H1 (cell line): ENCODE measurements around the gene UBXN4. TPM values are rescaled to one million over a fixed set of nuclear protein-coding genes. Genes with fewer than 3 reads are reported as not detected.

Experiments used
- CTCF ChIA-PET: fragments of 300-600 bp; sonication (Branson Sonifier 250); formaldehyde crosslinking; loops from one replicate; lab custom pipeline; 2021; ENCODE audit not compliant: partially characterized antibody; lab: Charles Lee
- POLR2A ChIA-PET: fragments of 300-600 bp; sonication (Branson Sonifier 250); formaldehyde crosslinking; loops from one replicate; lab custom pipeline; 2021; ENCODE audit warnings: inconsistent platforms; ENCODE audit not compliant: partially characterized antibody; lab: Charles Lee
- DNase-seq, 2 experiments: peaks; one replicate each; pipeline versions ENCODE4 v3.0.0 to v3.0.0-alpha.2; 2010 to 2022; ENCODE audit warnings: low spot score in 2 of 2, low read depth in 1 of 2, mixed read lengths in 1 of 2
- FAIRE-seq: peaks from 2 replicates; lab custom pipeline; 2011; peaks lifted over from hg19 to GRCh38; lab: Jason Lieb, UNC
- H2AFZ ChIP-seq: 2 replicates; pipeline ENCODE4 v1.8.1; 2012; ENCODE audit warnings: low read length, inconsistent platforms
- H2AK5ac ChIP-seq: 2 replicates; pipeline ENCODE4 v1.6.1; 2013; ENCODE audit warnings: low read depth, low read length
- H2BK120ac ChIP-seq: replicated peaks from 2 replicates; pipeline ENCODE3; 2013; ENCODE audit warnings: low read depth, low read length, inconsistent platforms
- H2BK12ac ChIP-seq: 2 replicates; pipeline ENCODE4 v1.6.1; 2013; ENCODE audit warnings: low read depth, low read length
- H2BK15ac ChIP-seq: 2 replicates; pipeline ENCODE4 v1.6.1; 2013; ENCODE audit warnings: low read length
- H2BK20ac ChIP-seq: 2 replicates; pipeline ENCODE4 v1.6.1; 2013; ENCODE audit warnings: low read length
- H2BK5ac ChIP-seq: 2 replicates; pipeline ENCODE4 v1.6.1; 2013; ENCODE audit warnings: low read depth, low read length
- H3K14ac ChIP-seq: 2 replicates; pipeline ENCODE4 v1.6.1; 2013; ENCODE audit warnings: inconsistent platforms; ENCODE audit not compliant: insufficient read length
- H3K18ac ChIP-seq: 2 replicates; pipeline ENCODE4 v1.6.1; 2013; ENCODE audit warnings: low read length; ENCODE audit errors: extremely low read depth
- H3K23ac ChIP-seq: 2 replicates; pipeline ENCODE4 v1.6.1; 2013; ENCODE audit warnings: inconsistent platforms; ENCODE audit not compliant: insufficient read length
- H3K23me2 ChIP-seq: 2 replicates; pipeline ENCODE4 v1.6.1; 2013; ENCODE audit warnings: low read depth, low read length
- H3K27ac ChIP-seq: 2 replicates; pipeline ENCODE4 v1.6.1; 2011; ENCODE audit warnings: low read depth, low read length, inconsistent platforms
- H3K27me3 ChIP-seq, 4 experiments: replicated peaks in 1 of 4; 1 replicate in 1 of 4; 2 replicates in 3 of 4; pipeline versions ENCODE4 v1.6.1 to v1.8.1; 2011 to 2013; ENCODE audit warnings: low read length in 3 of 4, mild to moderate bottlenecking in 3 of 4, inconsistent platforms in 2 of 4, mixed read lengths in 2 of 4, moderate library complexity in 1 of 4; ENCODE audit not compliant: control insufficient read depth in 3 of 4, insufficient read depth in 3 of 4; ENCODE audit errors: extremely low read depth in 1 of 4
- H3K36me3 ChIP-seq, 4 experiments: 2 replicates each; pipeline versions ENCODE4 v1.6.1 to v1.8.1; 2011 to 2013; ENCODE audit warnings: mild to moderate bottlenecking in 4 of 4, low read length in 3 of 4, moderate library complexity in 2 of 4, control low read depth in 1 of 4, inconsistent platforms in 1 of 4; ENCODE audit not compliant: insufficient read depth in 4 of 4, control insufficient read depth in 2 of 4
- H3K4ac ChIP-seq: replicated peaks from 2 replicates; pipeline ENCODE3; 2013; ENCODE audit warnings: low read length, low read depth, mixed read lengths, inconsistent platforms; ENCODE audit not compliant: insufficient read length
- H3K4me1 ChIP-seq, 4 experiments: replicated peaks in 1 of 4; 1 replicate in 1 of 4; 2 replicates in 3 of 4; pipeline versions ENCODE4 v1.6.1 to v1.8.1; 2011 to 2013; ENCODE audit warnings: low read length in 3 of 4, inconsistent platforms in 2 of 4, mixed read lengths in 1 of 4; ENCODE audit not compliant: insufficient read depth in 4 of 4, control insufficient read depth in 3 of 4
- H3K4me2 ChIP-seq, 2 experiments: 2 replicates each; pipeline versions ENCODE4 v1.6.1 to v1.8.1; 2011 to 2013; ENCODE audit warnings: low read depth in 2 of 2, low read length in 2 of 2, control low read depth in 1 of 2, inconsistent platforms in 1 of 2, mild to moderate bottlenecking in 1 of 2; ENCODE audit not compliant: insufficient read depth in 1 of 2
- H3K4me3 ChIP-seq, 4 experiments: fragments of 200-600, 300-600 bp in 1 of 4; sonication (generic), shearing (Covaris generic), sonication (Bioruptor Twin) in 1 of 4; 2 replicates each; pipeline versions ENCODE4 v1.5.1 to v1.8.1; 2011 to 2016; ENCODE audit warnings: low read length in 4 of 4, low read depth in 3 of 4, control low read depth in 2 of 4, inconsistent platforms in 2 of 4, mild to moderate bottlenecking in 2 of 4, mixed read lengths in 1 of 4, moderate library complexity in 1 of 4; ENCODE audit not compliant: insufficient read depth in 2 of 4; ENCODE audit errors: extremely low read depth in 1 of 4
- H3K56ac ChIP-seq: replicated peaks from 2 replicates; pipeline ENCODE3; 2013; ENCODE audit warnings: low read depth, mild to moderate bottlenecking, mixed read lengths, low read length, inconsistent platforms; ENCODE audit not compliant: insufficient read length
- H3K79me1 ChIP-seq: 2 replicates; pipeline ENCODE4 v1.6.1; 2013; ENCODE audit warnings: low read depth, low read length, control low read depth
- H3K79me2 ChIP-seq, 2 experiments: 2 replicates each; pipeline versions ENCODE4 v1.6.1 to v1.8.1; 2012 to 2013; ENCODE audit warnings: low read length in 2 of 2, mild to moderate bottlenecking in 2 of 2, inconsistent platforms in 1 of 2; ENCODE audit not compliant: insufficient read depth in 2 of 2, control insufficient read depth in 1 of 2
- H3K9ac ChIP-seq, 4 experiments: replicated peaks in 1 of 4; 1 replicate in 1 of 4; 2 replicates in 3 of 4; pipeline versions ENCODE4 v1.6.1 to v1.8.1; 2011 to 2013; ENCODE audit warnings: low read depth in 3 of 4, low read length in 3 of 4, control low read depth in 2 of 4, mild to moderate bottlenecking in 2 of 4, moderate library complexity in 2 of 4, inconsistent platforms in 1 of 4; ENCODE audit errors: extremely low read depth in 1 of 4
- H3K9me3 ChIP-seq, 2 experiments: 2 replicates each; pipeline versions ENCODE4 v1.6.1 to v1.8.1; 2012 to 2013; ENCODE audit warnings: mild to moderate bottlenecking in 2 of 2, moderate library complexity in 2 of 2, control low read depth in 1 of 2, inconsistent platforms in 1 of 2, low read depth in 1 of 2, low read length in 1 of 2, mixed read lengths in 1 of 2; ENCODE audit not compliant: insufficient read depth in 2 of 2
- H4K20me1 ChIP-seq, 2 experiments: replicated peaks in 1 of 2; 2 replicates each; pipeline versions ENCODE3 to v1.8.1; 2011 to 2013; ENCODE audit warnings: inconsistent platforms in 2 of 2, low read length in 2 of 2, mild to moderate bottlenecking in 1 of 2; ENCODE audit not compliant: insufficient read depth in 2 of 2, control insufficient read depth in 1 of 2
- H4K5ac ChIP-seq: 2 replicates; pipeline ENCODE4 v1.6.1; 2013; ENCODE audit warnings: low read length, low read depth, mixed read lengths, inconsistent platforms; ENCODE audit not compliant: insufficient read length
- H4K8ac ChIP-seq: 2 replicates; pipeline ENCODE4 v1.8.0; 2013; ENCODE audit warnings: mild to moderate bottlenecking, moderate library complexity, low read length, inconsistent platforms; ENCODE audit not compliant: insufficient read depth; ENCODE audit errors: extremely low read depth
- H4K91ac ChIP-seq: replicated peaks from 2 replicates; pipeline ENCODE3; 2013; ENCODE audit warnings: low read length, mixed read lengths, inconsistent platforms; ENCODE audit not compliant: insufficient read length
- ATF2 ChIP-seq: IDR thresholded peaks from 2 replicates; pipeline ENCODE4 v1.6.1; 2012; ENCODE audit warnings: low read length, inconsistent platforms
- BRCA1 ChIP-seq: IDR thresholded peaks from 2 replicates; pipeline ENCODE4 v1.6.1; 2012; ENCODE audit warnings: low read depth, low read length, improper control_type of control experiment
- CEBPB ChIP-seq: IDR thresholded peaks from 2 replicates; pipeline ENCODE4 v1.6.1; 2012; ENCODE audit warnings: low read depth, low read length
- CREB1 ChIP-seq: IDR thresholded peaks from 2 replicates; pipeline ENCODE4 v1.6.1; 2012; ENCODE audit warnings: inconsistent platforms
- GTF2F1 ChIP-seq: IDR thresholded peaks from 2 replicates; pipeline ENCODE4 v1.6.1; 2012; ENCODE audit warnings: low read depth, low read length, improper control_type of control experiment, borderline replicate concordance
- JUND ChIP-seq: IDR thresholded peaks from 2 replicates; pipeline ENCODE4 v1.6.1; 2011; ENCODE audit warnings: mild to moderate bottlenecking, improper control_type of control experiment, low read length
- KDM4A ChIP-seq: IDR thresholded peaks from one replicate; pipeline ENCODE4 v1.7.1; 2012; ENCODE audit warnings: low read depth, mild to moderate bottlenecking, moderate library complexity, low read length, inconsistent platforms; ENCODE audit not compliant: severe bottlenecking
- NRF1 ChIP-seq: IDR thresholded peaks from 2 replicates; pipeline ENCODE4 v1.6.1; 2011; ENCODE audit warnings: mild to moderate bottlenecking, low read depth, low read length, improper control_type of control experiment
- POU5F1 ChIP-seq: IDR thresholded peaks from 2 replicates; pipeline ENCODE4 v1.6.1; 2011; ENCODE audit warnings: low read depth, mild to moderate bottlenecking, low read length, moderate library complexity
- SRF ChIP-seq: IDR thresholded peaks from 2 replicates; pipeline ENCODE4 v1.6.1; 2011; ENCODE audit warnings: mild to moderate bottlenecking, low read depth, low read length, moderate library complexity
- USF2 ChIP-seq: IDR thresholded peaks from 2 replicates; pipeline ENCODE4 v1.6.1; 2011; ENCODE audit warnings: low read length, improper control_type of control experiment
- ZNF274 ChIP-seq: IDR thresholded peaks from 2 replicates; pipeline ENCODE4 v1.7.0; 2012; ENCODE audit warnings: low read length, borderline replicate concordance; ENCODE audit errors: extremely low read depth
- WGBS, 2 experiments: shearing (Covaris generic) in 1 of 2; methylation state at CpG; one replicate each; pipeline versions ENCODE4 v1.1.6 to v1.1.7; 2013 to 2015; ENCODE audit warnings: low lambda C conversion rate in 2 of 2, mixed read lengths in 2 of 2, inconsistent platforms in 1 of 2, low coverage in 1 of 2, missing lambda C conversion rate in 1 of 2; ENCODE audit not compliant: insufficient replicate concordance in 2 of 2, insufficient coverage in 1 of 2, insufficient read length in 1 of 2; ENCODE audit errors: extremely low coverage in 1 of 2, missing lambda C conversion rate in 1 of 2; 5-methylcytosine and 5-hydroxymethylcytosine counted together
- polyA plus RNA-seq, 7 experiments: library from polyadenylated mRNA; depleted of rRNA in 3 of 7; stranded (reverse) in 5 of 7; unstranded in 2 of 7; fragments of >200 nt in 5 of 7; fragments of 200-250 nt in 2 of 7; gene quantifications; 1 replicate in 5 of 7; 2 replicates in 1 of 7; 4 replicates in 1 of 7; pipeline versions ENCODE4 v1.2.1 to v1.2.3, GENCODE V29; 2011 to 2013; ENCODE audit warnings: missing spikeins in 2 of 7, mixed read lengths in 2 of 7
- total RNA-seq: library from RNA; stranded (reverse); fragmentation: NEBNext Ultra II Directional; extraction: Animal tissue kit (Norgen Biotek cat#: 25700); gene quantifications from 2 replicates; pipeline ENCODE4 v1.2.1, GENCODE V29; 2021

Gene UBXN4
- total and polyA plus RNA-seq, 2 of the 8 experiments (the other 6 are each of a cell fraction or from before 2014, with no cell fraction given): 20.1 to 64.2 TPM

GRCh38 chr2:135775420-135775819 lies 33.8 kb downstream of the UBXN4 start:
- Histone ChIP-seq H3K79me1 (no peaks in the 10 kb centered on the region), H3K4me2 (no peak overlapping the region), H3K9ac (no peak overlapping the region), H4K5ac (no peak overlapping the region), H3K18ac (no peak overlapping the region), H2BK15ac (no peak overlapping the region), H3K4me1 (no peaks in the 10 kb centered on the region), H3K27me3 (no peaks in the 10 kb centered on the region), H2BK20ac (no peak overlapping the region), H3K4ac (no peak overlapping the region), H3K79me2 (no peaks in the 10 kb centered on the region), H3K23me2 (no peaks in the 10 kb centered on the region), H4K91ac (no peak overlapping the region), H2BK120ac (no peak overlapping the region), H3K4me3 (no peak overlapping the region), H3K14ac (no peak overlapping the region), H3K36me3 (peaks cover 6 to 89% (median 51%) of the 10 kb centered on the region in 4 experiments), H3K9me3 (no peaks in the 10 kb centered on the region), H3K27ac (no peak overlapping the region), H3K23ac (no peak overlapping the region), H2AFZ (no peak overlapping the region), H2BK12ac (no peak overlapping the region), H4K8ac (no peak overlapping the region), H2BK5ac (no peak overlapping the region), H4K20me1 (peaks cover 0 to 1% of the 10 kb centered on the region in 2 experiments), H2AK5ac (no peak overlapping the region), H3K56ac (no peak overlapping the region)
- FAIRE-seq (no peak), DNase-seq (no peak)
- WGBS, 2 experiments: 50% methylated on average over 2 of the region's 2 CpGs; no CpG with 5 or more reads in 1 of the 2 experiments
- ChIA-PET POLR2A (no interaction called here), CTCF (interaction anchor here (0.6 to 0.9 kb wide), 2 partner anchors 10 to 58 kb away, joined by 3 to 4 read pairs; no protein-coding TSS in a partner anchor)
- no peak for TF ChIP-seq CEBPB
- no peak for TF ChIP-seq POU5F1
- TF ChIP-seq ZNF274: no peak
- TF ChIP-seq BRCA1: no peak
- TF ChIP-seq GTF2F1: no peak
- no peak for TF ChIP-seq KDM4A
- TF ChIP-seq ATF2: no peak
- TF ChIP-seq JUND: no peak
- no peak for TF ChIP-seq NRF1
- no peak for TF ChIP-seq CREB1
- TF ChIP-seq USF2: no peak
- TF ChIP-seq SRF: no peak
